ENCODE results near the gene ATG101. TPM values are rescaled to one million over a fixed set of nuclear protein-coding genes. Genes with fewer than 3 reads are reported as not detected.

Gene ATG101
- total and polyA plus RNA-seq, 2 of the 13 experiments (the other 11 are each of a cell fraction or from before 2014, with no cell fraction given) = 58.2 to 67.7 TPM

GRCh38 chr12:52062167-52063081 is 7.4 kb upstream of the ATG101 start (continued):
- 0 out of 4 replicates have a peak, but pooled peaks of 1 of the 2 experiments have one; percentile 9 for TF ChIP-seq HMGXB4 (CRISPR knock-in tag; IDR thresholded peaks at IDR 0.05; ENCODE audit: borderline replicate concordance in 1 of 2, low read depth in 1 of 2)
- no peak for TF ChIP-seq ZNF772 (CRISPR knock-in tag; IDR thresholded peaks at IDR 0.05)
- TF ChIP-seq SMARCC2 (IDR thresholded peaks at IDR 0.05) = no peak
- no peak for TF ChIP-seq RAD21 (CRISPR knock-in tag; IDR thresholded peaks at IDR 0.05)
- TF ChIP-seq RNF2 (conservative IDR thresholded peaks at IDR 0.05; ENCODE audit: low read depth) = no peak
- TF ChIP-seq SMAD3 (CRISPR knock-in tag; IDR thresholded peaks at IDR 0.05) = no peak
- TF ChIP-seq ZNF775 (CRISPR knock-in tag; IDR thresholded peaks at IDR 0.05; ENCODE audit: borderline replicate concordance) = no peak
- TF ChIP-seq MED1 (CRISPR knock-in tag; IDR thresholded peaks at IDR 0.05) = no peak; the same call in 1 of the 2 replicates
- peak; percentile 23; the same call in 1 of the 2 replicates for TF ChIP-seq NR2C2 (CRISPR knock-in tag; IDR thresholded peaks at IDR 0.05; ENCODE audit: borderline replicate concordance)
- no peak for TF ChIP-seq ATRX (CRISPR knock-in tag; IDR thresholded peaks at IDR 0.05; ENCODE audit: borderline replicate concordance)
- TF ChIP-seq IRF9 (CRISPR knock-in tag; IDR thresholded peaks at IDR 0.05; ENCODE audit: borderline replicate concordance) = no peak
- TF ChIP-seq MIXL1 (CRISPR knock-in tag; IDR thresholded peaks at IDR 0.05) = no peak
- TF ChIP-seq MTA1 (CRISPR knock-in tag; IDR thresholded peaks at IDR 0.05; ENCODE audit: borderline replicate concordance) = 0 out of 2 replicates have a peak, but pooled peaks have one; percentile 53
- no peak for TF ChIP-seq XBP1 (CRISPR knock-in tag; IDR thresholded peaks at IDR 0.05)
- no peak for TF ChIP-seq MNT (IDR thresholded peaks at IDR 0.05)
- 0 out of 2 replicates have a peak, but pooled peaks have one; percentile 39 for TF ChIP-seq ZNF598 (CRISPR knock-in tag; IDR thresholded peaks at IDR 0.05; ENCODE audit: borderline replicate concordance)
- no peak for TF ChIP-seq PCBP1 (IDR thresholded peaks at IDR 0.05; ENCODE audit: borderline replicate concordance, low read depth, low read length)
- TF ChIP-seq MEIS2 (CRISPR knock-in tag; IDR thresholded peaks at IDR 0.05) = no peak
- TF ChIP-seq ZNF563 (CRISPR knock-in tag; IDR thresholded peaks at IDR 0.05) = no peak; the same call in 1 of the 2 replicates
- 0 out of 2 replicates have a peak, but pooled peaks have one; percentile 4 for TF ChIP-seq ZNF121 (CRISPR knock-in tag; IDR thresholded peaks at IDR 0.05)
- no peak for TF ChIP-seq PRMT3 (CRISPR knock-in tag; IDR thresholded peaks at IDR 0.05; ENCODE audit: borderline replicate concordance, low read depth)
- 0 out of 2 replicates have a peak, but pooled peaks have one; percentile 58 for TF ChIP-seq ZBTB46 (CRISPR knock-in tag; IDR thresholded peaks at IDR 0.05; ENCODE audit: borderline replicate concordance)
- no peak for TF ChIP-seq PHF20 (CRISPR knock-in tag; IDR thresholded peaks at IDR 0.05)

Measured in HepG2 (cell line).